ENCODE results near the gene PSMD1.

The PSMD1 gene

DNA sequence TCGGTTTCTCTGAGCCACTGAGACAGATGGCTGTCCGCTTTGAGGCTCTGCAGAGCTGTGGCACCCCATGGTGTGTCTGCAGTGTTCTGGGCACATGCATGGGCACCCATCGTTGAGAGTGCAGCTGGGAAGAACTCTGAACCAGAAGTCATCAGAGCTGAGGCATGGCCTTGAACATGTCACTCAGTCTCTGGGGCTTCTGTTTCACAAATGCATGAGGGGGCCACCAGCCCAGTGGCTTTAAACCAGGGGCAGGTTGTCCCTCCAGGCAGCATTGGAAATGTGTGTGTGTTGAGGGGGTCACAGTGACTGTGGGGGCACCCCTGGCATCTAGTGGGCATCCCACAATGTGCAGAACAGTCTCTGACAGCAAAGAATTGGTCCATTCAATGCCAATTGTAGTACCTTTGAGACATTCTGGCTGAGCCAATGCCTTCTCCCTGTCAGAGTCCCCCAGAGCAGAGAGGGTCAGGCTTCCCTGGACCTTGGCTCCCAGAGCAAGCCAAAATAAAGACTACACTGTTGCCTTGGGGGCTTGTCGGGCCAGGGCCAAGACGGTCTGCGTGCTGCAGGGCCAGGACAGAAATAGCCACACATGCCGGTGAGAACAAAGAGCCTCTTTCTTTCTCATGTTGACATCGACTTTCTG lies 9.3 kb upstream of the PSMD1 start:
- TF ChIP-seq CREB1 (IDR thresholded peaks at IDR 0.05; ENCODE audit: low read depth) = no peak

DNA sequence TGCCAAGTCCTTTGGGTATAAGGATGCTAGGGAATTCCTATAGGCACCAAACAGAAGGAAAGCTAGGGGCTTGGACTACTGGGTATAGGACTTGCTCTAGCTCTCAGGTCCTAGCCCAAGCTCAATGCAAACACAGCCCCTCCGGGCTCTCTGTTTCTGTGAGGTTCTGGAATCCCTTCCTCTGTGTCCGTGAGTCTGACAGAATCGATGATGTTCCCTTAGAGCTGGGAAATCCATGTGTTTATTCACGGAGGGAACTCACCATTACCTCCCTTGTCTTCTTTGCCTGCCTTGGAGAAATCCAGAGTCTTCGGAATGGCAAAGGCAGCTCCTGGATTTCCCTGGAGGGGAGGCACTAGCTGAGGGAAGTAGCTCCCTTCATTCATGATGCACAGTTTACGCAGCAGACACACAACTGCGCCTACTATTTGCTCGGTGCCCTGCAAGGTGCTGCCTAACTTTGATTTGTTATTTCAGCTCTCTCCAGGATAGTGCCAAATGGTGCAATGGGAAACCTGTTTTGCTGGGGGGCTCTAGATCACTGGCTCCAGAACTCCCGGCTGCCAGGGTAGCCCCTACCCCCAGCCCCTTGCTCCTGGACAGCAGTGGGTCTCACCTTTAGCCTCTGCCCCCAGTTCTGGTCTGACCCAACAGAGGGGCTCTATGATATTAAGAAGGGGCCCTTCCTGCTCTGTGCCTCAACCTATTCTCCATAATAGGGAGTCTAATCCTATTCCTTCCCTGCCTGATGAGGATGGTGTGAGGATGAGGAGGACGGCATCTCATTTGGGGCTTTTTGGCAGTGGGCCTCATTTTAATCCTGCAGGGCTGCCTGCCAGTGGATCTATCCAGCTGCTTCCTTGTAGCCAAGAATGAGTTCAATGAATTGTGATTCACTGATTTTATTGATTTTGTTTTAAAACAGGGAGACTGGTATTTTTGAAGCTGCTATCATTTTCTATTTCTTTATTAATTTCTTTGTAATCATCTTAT lies 8.4 kb upstream of the PSMD1 start:
- TF ChIP-seq CREB1 (IDR thresholded peaks at IDR 0.05; ENCODE audit: low read depth) (no peak), ZBTB7A (IDR thresholded peaks at IDR 0.05; ENCODE audit: low read depth) (no peak), FOXM1 (IDR thresholded peaks at IDR 0.05; ENCODE audit: borderline replicate concordance, low read depth) (no peak), RAD21 (IDR thresholded peaks at IDR 0.05; ENCODE audit: low read depth) (no peak), TAF1 (IDR thresholded peaks at IDR 0.05; ENCODE audit: low read depth) (no peak), CEBPB (IDR thresholded peaks at IDR 0.05) (no peak), EGR1 (IDR thresholded peaks at IDR 0.05) (no peak), NFIC (IDR thresholded peaks at IDR 0.05) (no peak), TEAD4 (IDR thresholded peaks at IDR 0.05) (no peak), YY1 (IDR thresholded peaks at IDR 0.05; ENCODE audit: low read depth) (no peak), TCF12 (IDR thresholded peaks at IDR 0.05; ENCODE audit: low read depth) (no peak), EP300 (IDR thresholded peaks at IDR 0.05; ENCODE audit: borderline replicate concordance) (no peak)
- TF ChIP-seq, protein P1, sequence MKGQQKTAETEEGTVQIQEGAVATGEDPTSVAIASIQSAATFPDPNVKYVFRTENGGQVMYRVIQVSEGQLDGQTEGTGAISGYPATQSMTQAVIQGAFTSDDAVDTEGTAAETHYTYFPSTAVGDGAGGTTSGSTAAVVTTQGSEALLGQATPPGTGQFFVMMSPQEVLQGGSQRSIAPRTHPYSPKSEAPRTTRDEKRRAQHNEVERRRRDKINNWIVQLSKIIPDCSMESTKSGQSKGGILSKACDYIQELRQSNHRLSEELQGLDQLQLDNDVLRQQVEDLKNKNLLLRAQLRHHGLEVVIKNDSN (IDR thresholded peaks at IDR 0.05) = no peak
- TF ChIP-seq, protein P2, sequence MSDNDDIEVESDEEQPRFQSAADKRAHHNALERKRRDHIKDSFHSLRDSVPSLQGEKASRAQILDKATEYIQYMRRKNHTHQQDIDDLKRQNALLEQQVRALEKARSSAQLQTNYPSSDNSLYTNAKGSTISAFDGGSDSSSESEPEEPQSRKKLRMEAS (IDR thresholded peaks at IDR 0.05) = no peak
- TF ChIP-seq, protein P3, sequence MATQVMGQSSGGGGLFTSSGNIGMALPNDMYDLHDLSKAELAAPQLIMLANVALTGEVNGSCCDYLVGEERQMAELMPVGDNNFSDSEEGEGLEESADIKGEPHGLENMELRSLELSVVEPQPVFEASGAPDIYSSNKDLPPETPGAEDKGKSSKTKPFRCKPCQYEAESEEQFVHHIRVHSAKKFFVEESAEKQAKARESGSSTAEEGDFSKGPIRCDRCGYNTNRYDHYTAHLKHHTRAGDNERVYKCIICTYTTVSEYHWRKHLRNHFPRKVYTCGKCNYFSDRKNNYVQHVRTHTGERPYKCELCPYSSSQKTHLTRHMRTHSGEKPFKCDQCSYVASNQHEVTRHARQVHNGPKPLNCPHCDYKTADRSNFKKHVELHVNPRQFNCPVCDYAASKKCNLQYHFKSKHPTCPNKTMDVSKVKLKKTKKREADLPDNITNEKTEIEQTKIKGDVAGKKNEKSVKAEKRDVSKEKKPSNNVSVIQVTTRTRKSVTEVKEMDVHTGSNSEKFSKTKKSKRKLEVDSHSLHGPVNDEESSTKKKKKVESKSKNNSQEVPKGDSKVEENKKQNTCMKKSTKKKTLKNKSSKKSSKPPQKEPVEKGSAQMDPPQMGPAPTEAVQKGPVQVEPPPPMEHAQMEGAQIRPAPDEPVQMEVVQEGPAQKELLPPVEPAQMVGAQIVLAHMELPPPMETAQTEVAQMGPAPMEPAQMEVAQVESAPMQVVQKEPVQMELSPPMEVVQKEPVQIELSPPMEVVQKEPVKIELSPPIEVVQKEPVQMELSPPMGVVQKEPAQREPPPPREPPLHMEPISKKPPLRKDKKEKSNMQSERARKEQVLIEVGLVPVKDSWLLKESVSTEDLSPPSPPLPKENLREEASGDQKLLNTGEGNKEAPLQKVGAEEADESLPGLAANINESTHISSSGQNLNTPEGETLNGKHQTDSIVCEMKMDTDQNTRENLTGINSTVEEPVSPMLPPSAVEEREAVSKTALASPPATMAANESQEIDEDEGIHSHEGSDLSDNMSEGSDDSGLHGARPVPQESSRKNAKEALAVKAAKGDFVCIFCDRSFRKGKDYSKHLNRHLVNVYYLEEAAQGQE (IDR thresholded peaks at IDR 0.05; ENCODE audit: low read depth) = no peak

DNA sequence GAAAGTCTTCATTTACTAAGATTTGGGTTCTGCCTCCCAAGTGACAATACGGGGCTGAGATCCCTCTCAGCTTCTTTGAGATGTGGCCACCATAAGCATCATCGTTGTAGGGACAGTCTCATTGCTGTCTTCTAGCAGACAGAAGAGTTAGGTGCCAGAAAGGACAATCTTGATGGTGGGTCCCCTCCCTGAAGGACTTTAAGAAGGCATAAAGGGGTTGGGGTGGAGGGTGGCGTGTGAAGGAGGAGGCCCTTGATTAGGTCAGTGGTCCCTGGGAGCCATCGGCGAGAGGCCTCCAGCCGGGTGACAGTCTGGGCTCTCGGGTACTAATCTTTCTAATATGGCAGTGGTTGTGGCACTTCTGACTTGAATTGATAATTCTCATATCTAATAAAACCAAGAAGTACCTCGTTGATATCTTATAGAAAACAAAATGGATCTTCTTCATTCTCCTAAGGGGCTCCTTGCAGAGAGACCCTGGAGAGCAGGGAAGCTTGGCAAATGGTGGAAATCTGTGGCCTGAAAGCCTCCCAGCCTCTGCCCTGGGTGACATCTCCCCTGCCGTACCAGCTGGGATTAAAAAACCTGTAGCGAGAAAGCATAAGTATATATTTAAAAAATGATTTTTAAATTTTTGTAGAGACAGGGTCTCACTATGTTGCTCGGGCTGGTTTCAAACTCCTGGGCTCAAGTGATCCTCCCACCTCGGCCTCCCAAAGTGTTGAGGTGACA lies 7.2 kb upstream of the PSMD1 start:
- TF ChIP-seq TAF1 (IDR thresholded peaks at IDR 0.05; ENCODE audit: low read depth) (no peak), CREB1 (IDR thresholded peaks at IDR 0.05; ENCODE audit: low read depth) (no peak), RAD21 (IDR thresholded peaks at IDR 0.05; ENCODE audit: low read depth) (no peak), FOXM1 (IDR thresholded peaks at IDR 0.05; ENCODE audit: borderline replicate concordance, low read depth) (no peak), TCF12 (IDR thresholded peaks at IDR 0.05; ENCODE audit: low read depth) (no peak), TEAD4 (IDR thresholded peaks at IDR 0.05) (no peak), ZBTB7A (IDR thresholded peaks at IDR 0.05; ENCODE audit: low read depth) (no peak), EGR1 (IDR thresholded peaks at IDR 0.05) (no peak), EP300 (IDR thresholded peaks at IDR 0.05; ENCODE audit: borderline replicate concordance) (no peak), CEBPB (IDR thresholded peaks at IDR 0.05) (no peak)
- TF ChIP-seq, protein P2 (IDR thresholded peaks at IDR 0.05) = no peak

DNA sequence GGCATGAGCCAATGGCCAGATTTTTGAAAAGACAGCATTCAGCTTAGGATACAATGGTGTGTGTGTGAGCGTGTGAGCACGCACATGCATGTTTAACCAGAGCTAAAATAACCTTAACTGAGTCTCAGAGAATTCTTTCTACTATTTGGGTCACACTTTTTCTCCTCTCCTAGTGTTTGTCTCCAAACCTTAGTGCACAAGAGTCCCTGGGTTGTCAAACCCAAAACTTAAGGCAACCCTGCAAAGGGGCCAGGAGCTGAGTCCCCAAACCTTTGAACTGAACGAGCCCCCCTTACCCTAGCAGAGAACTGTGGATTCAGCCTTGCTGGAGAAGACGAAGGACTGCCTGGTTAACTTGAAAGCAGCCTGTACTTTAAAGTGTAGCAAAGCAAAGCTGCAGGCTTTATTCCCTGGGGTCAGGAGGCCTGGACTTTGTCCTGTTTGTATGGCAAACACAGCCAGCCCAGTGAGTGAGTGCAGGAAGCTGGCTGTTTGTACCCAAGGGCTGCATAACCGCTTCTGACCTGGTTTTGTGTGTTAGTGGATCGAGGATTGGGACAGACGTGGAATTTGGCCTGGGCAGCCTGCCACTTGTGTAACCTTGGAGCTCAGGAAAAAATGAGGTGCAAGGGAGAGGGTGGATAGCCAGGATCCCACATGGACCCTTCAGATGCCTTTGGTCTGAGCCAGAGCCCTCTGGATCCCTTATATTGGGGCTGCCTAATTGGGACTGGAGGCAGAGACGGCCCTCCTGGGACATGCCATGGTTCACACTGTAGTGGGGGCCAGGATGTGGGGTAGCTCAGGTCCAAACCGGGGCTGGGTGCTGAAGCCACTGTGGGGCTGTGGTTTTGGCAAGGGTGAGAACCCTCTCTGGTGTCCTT lies 6.4 kb upstream of the PSMD1 start:
- TF ChIP-seq EP300 (IDR thresholded peaks at IDR 0.05; ENCODE audit: borderline replicate concordance) (no peak), EGR1 (IDR thresholded peaks at IDR 0.05) (no peak), CREB1 (IDR thresholded peaks at IDR 0.05; ENCODE audit: low read depth) (no peak), TAF1 (IDR thresholded peaks at IDR 0.05; ENCODE audit: low read depth) (no peak), YY1 (IDR thresholded peaks at IDR 0.05; ENCODE audit: low read depth) (no peak), TEAD4 (IDR thresholded peaks at IDR 0.05) (no peak), FOXM1 (IDR thresholded peaks at IDR 0.05; ENCODE audit: borderline replicate concordance, low read depth) (no peak)
- TF ChIP-seq, protein P2 (IDR thresholded peaks at IDR 0.05) = no peak

DNA sequence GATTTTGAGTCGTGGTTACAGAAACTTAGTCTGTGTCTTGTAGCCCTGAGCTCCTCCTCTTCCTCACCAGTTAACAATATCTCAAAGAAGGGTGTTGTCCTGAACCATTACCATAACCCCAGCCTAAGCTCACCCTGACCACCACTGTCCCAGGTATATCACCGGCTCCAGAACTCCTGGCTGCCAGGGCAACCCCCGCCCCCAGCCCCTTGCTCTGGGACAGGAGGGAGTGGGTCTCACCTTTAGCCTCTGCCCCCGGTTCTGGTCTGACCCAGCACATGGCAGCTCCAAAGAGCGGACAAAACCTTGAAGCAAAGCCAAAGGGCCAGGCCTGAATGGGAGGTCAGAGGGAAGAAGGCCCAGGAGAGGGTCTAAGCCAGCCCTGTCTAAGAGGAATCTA lies 5.6 kb upstream of the PSMD1 start:
- TF ChIP-seq YY1 (IDR thresholded peaks at IDR 0.05; ENCODE audit: low read depth) (no peak), TCF12 (IDR thresholded peaks at IDR 0.05; ENCODE audit: low read depth) (no peak), NFIC (IDR thresholded peaks at IDR 0.05) (no peak), EGR1 (IDR thresholded peaks at IDR 0.05) (no peak), TEAD4 (IDR thresholded peaks at IDR 0.05) (no peak), CREB1 (IDR thresholded peaks at IDR 0.05; ENCODE audit: low read depth) (no peak), TAF1 (IDR thresholded peaks at IDR 0.05; ENCODE audit: low read depth) (no peak), CEBPB (IDR thresholded peaks at IDR 0.05) (no peak), RAD21 (IDR thresholded peaks at IDR 0.05; ENCODE audit: low read depth) (no peak), EP300 (IDR thresholded peaks at IDR 0.05; ENCODE audit: borderline replicate concordance) (no peak), ZBTB7A (IDR thresholded peaks at IDR 0.05; ENCODE audit: low read depth) (no peak), FOXM1 (IDR thresholded peaks at IDR 0.05; ENCODE audit: borderline replicate concordance, low read depth) (no peak)
- TF ChIP-seq, protein P3 (IDR thresholded peaks at IDR 0.05; ENCODE audit: low read depth) = no peak
- TF ChIP-seq, protein P2 (IDR thresholded peaks at IDR 0.05) = no peak
- TF ChIP-seq, protein P1 (IDR thresholded peaks at IDR 0.05) = no peak
